ENCODE data around the gene KIF1B. TPM values are rescaled to one million over a fixed set of nuclear protein-coding genes. Genes with fewer than 3 reads are reported as not detected.

Gene KIF1B
- total and polyA plus RNA-seq, 10 of the 15 experiments (the other 5 are each of a cell fraction or from before 2014, with no cell fraction given), result 2.1 to 16.5 (median 8.7) TPM

DNA sequence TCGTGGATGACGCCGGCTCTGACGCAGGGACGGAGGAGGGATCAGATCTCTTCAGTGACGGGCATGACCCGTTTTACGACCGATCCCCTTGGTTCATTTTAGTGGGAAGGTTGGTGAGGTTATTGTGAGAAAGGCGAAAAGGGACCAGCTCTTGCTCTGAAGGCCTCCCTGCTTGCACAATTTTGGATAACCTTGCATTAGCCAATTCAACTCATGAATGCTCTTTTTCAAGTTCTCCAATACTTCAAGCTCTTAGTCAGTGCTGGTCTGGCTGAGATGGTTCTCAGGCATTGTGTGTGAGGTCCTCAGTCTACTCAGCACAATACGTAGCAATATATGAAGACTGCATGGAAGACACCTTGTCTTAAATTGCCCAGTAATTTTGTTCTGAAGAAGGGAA, 115.9 kb downstream of the KIF1B start:
- intact Hi-C loops (cut with micrococcal nuclease; ENCODE audit: unreplicated experiment) (no loop called here), in situ Hi-C loops (cut with MboI) (no loop called here)
- DNase-seq (ENCODE audit: low read depth, low spot score) (no peak), FAIRE-seq (no peak), ATAC-seq (no peak)
- H3K27me3 ChIP-seq (replicated peaks in 1 of 2; ENCODE audit: control insufficient read depth in 2 of 2, insufficient read depth in 2 of 2, low read length in 1 of 2), result no peaks in the 10 kb centered on the region
- no peak overlapping the region for H3K4me2 ChIP-seq (ENCODE audit: control insufficient read depth, insufficient read depth)
- no peak overlapping the region for H3K4me3 ChIP-seq
- no peaks in the 10 kb centered on the region for H3K9me3 ChIP-seq (replicated peaks; ENCODE audit: control insufficient read depth, insufficient read depth, low read length)
- SMC1A ChIA-PET (ENCODE audit: uncharacterized antibody, unreplicated experiment), result interaction anchor here (0.8 to 2.8 kb wide), 2 partner anchors 10 to 117 kb away, joined by 3 to 10 read pairs; no protein-coding TSS in a partner anchor
- 86% methylated on average over 11 of the region's 11 CpGs for WGBS (ENCODE audit: insufficient coverage, insufficient replicate concordance, low lambda C conversion rate, missing lambda C conversion rate)
- RAD21 ChIA-PET (ENCODE audit: unreplicated experiment), result no interaction called here
- H4K20me1 ChIP-seq (ENCODE audit: control insufficient read depth, insufficient read depth), result no peaks in the 10 kb centered on the region
- H3K79me2 ChIP-seq (ENCODE audit: control insufficient read depth, insufficient read depth, low read length), result no peaks in the 10 kb centered on the region
- no peaks in the 10 kb centered on the region; a peak in 2 of 4 replicates for H3K36me3 ChIP-seq (ENCODE audit: control insufficient read depth in 2 of 2, insufficient read depth in 2 of 2, low read length in 1 of 2)
- no peak overlapping the region for H2AFZ ChIP-seq (ENCODE audit: control insufficient read depth, low read depth, low read length)
- H3K27ac ChIP-seq (ENCODE audit: control insufficient read depth, insufficient read depth), result no peak overlapping the region
- no peaks in the 10 kb centered on the region for H3K4me1 ChIP-seq (ENCODE audit: control insufficient read depth, insufficient read depth, low read length)
- CTCF ChIA-PET, result interaction anchor here (0.9 to 1.4 kb wide), 3 partner anchors 10 to 116 kb away, joined by 3 to 5 read pairs (median 4); partner anchors contain the start of gene KIF1B
- no TSS peak for BruUV-seq (replicated peaks)
- H3K9ac ChIP-seq (ENCODE audit: control insufficient read depth, insufficient read depth, low read length), result no peak overlapping the region
- POLR2A ChIA-PET, result interaction anchor here (1.3 kb wide), 1 partner anchor 17 kb away, joined by 3 read pairs; no protein-coding TSS in a partner anchor
- TF ChIP-seq CHD1 (IDR thresholded peaks at IDR 0.05; ENCODE audit: low read depth, low read length) (no peak), TCF12 (IDR thresholded peaks at IDR 0.05; ENCODE audit: low read depth, low read length) (no peak), NFYB (IDR thresholded peaks at IDR 0.05; ENCODE audit: insufficient read depth, low read depth, low read length) (no peak), KAT2A (conservative IDR thresholded peaks at IDR 0.05; ENCODE audit: control insufficient read depth, low read depth, low read length) (no peak), PBX3 (IDR thresholded peaks at IDR 0.05; ENCODE audit: insufficient replicate concordance, low read depth, low read length) (no peak), KLF5 (IDR thresholded peaks at IDR 0.05; ENCODE audit: partially characterized antibody) (no peak), RUNX3 (IDR thresholded peaks at IDR 0.05; ENCODE audit: low read length) (no peak), CREB1 (IDR thresholded peaks at IDR 0.05; ENCODE audit: low read depth) (no peak), EZH2 (IDR thresholded peaks at IDR 0.05; ENCODE audit: borderline replicate concordance, control insufficient read depth, low read depth, low read length) (no peak), PKNOX1 (IDR thresholded peaks at IDR 0.05) (no peak), WRNIP1 (IDR thresholded peaks at IDR 0.05; ENCODE audit: borderline replicate concordance, low read depth, low read length) (no peak), JUND (IDR thresholded peaks at IDR 0.05; ENCODE audit: low read depth, low read length) (no peak)
- TF ChIP-seq, protein P1, sequence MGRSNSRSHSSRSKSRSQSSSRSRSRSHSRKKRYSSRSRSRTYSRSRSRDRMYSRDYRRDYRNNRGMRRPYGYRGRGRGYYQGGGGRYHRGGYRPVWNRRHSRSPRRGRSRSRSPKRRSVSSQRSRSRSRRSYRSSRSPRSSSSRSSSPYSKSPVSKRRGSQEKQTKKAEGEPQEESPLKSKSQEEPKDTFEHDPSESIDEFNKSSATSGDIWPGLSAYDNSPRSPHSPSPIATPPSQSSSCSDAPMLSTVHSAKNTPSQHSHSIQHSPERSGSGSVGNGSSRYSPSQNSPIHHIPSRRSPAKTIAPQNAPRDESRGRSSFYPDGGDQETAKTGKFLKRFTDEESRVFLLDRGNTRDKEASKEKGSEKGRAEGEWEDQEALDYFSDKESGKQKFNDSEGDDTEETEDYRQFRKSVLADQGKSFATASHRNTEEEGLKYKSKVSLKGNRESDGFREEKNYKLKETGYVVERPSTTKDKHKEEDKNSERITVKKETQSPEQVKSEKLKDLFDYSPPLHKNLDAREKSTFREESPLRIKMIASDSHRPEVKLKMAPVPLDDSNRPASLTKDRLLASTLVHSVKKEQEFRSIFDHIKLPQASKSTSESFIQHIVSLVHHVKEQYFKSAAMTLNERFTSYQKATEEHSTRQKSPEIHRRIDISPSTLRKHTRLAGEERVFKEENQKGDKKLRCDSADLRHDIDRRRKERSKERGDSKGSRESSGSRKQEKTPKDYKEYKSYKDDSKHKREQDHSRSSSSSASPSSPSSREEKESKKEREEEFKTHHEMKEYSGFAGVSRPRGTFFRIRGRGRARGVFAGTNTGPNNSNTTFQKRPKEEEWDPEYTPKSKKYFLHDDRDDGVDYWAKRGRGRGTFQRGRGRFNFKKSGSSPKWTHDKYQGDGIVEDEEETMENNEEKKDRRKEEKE (IDR thresholded peaks at IDR 0.05), result no peak
- TF ChIP-seq, protein P2, sequence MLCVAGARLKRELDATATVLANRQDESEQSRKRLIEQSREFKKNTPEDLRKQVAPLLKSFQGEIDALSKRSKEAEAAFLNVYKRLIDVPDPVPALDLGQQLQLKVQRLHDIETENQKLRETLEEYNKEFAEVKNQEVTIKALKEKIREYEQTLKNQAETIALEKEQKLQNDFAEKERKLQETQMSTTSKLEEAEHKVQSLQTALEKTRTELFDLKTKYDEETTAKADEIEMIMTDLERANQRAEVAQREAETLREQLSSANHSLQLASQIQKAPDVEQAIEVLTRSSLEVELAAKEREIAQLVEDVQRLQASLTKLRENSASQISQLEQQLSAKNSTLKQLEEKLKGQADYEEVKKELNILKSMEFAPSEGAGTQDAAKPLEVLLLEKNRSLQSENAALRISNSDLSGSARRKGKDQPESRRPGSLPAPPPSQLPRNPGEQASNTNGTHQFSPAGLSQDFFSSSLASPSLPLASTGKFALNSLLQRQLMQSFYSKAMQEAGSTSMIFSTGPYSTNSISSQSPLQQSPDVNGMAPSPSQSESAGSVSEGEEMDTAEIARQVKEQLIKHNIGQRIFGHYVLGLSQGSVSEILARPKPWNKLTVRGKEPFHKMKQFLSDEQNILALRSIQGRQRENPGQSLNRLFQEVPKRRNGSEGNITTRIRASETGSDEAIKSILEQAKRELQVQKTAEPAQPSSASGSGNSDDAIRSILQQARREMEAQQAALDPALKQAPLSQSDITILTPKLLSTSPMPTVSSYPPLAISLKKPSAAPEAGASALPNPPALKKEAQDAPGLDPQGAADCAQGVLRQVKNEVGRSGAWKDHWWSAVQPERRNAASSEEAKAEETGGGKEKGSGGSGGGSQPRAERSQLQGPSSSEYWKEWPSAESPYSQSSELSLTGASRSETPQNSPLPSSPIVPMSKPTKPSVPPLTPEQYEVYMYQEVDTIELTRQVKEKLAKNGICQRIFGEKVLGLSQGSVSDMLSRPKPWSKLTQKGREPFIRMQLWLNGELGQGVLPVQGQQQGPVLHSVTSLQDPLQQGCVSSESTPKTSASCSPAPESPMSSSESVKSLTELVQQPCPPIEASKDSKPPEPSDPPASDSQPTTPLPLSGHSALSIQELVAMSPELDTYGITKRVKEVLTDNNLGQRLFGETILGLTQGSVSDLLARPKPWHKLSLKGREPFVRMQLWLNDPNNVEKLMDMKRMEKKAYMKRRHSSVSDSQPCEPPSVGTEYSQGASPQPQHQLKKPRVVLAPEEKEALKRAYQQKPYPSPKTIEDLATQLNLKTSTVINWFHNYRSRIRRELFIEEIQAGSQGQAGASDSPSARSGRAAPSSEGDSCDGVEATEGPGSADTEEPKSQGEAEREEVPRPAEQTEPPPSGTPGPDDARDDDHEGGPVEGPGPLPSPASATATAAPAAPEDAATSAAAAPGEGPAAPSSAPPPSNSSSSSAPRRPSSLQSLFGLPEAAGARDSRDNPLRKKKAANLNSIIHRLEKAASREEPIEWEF (IDR thresholded peaks at IDR 0.05; ENCODE audit: insufficient replicate concordance, low read depth, low read length), result no peak
